ENCODE measurements around the gene NOL9.

Gene NOL9

DNA sequence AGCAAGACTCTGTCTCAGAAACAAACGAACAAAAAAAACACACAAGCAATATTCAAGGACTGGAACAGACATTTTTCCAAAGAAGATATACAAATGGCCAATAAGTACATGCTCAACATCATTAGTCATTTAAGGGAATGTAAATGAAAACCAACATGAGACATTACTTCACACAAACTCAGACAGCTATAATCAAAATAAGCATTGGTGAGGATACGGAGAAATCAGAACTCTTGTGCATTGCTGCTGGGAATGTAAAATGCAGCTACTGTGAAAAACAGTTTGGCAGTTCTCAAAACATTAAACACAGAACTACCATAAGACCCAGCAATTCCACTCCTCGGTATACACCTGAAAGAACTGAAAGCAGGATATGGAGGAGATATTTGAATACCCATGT, 15.4 kb downstream of the NOL9 start:
- TF ChIP-seq, protein P1, sequence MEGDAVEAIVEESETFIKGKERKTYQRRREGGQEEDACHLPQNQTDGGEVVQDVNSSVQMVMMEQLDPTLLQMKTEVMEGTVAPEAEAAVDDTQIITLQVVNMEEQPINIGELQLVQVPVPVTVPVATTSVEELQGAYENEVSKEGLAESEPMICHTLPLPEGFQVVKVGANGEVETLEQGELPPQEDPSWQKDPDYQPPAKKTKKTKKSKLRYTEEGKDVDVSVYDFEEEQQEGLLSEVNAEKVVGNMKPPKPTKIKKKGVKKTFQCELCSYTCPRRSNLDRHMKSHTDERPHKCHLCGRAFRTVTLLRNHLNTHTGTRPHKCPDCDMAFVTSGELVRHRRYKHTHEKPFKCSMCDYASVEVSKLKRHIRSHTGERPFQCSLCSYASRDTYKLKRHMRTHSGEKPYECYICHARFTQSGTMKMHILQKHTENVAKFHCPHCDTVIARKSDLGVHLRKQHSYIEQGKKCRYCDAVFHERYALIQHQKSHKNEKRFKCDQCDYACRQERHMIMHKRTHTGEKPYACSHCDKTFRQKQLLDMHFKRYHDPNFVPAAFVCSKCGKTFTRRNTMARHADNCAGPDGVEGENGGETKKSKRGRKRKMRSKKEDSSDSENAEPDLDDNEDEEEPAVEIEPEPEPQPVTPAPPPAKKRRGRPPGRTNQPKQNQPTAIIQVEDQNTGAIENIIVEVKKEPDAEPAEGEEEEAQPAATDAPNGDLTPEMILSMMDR (IDR thresholded peaks at IDR 0.05; ENCODE audit: unreplicated experiment in 3 of 3), result no peak
- H3K4me3 Mint-ChIP-seq, result no peak overlapping the region
- no peaks in the 10 kb centered on the region for H3K9me3 Mint-ChIP-seq
- H3K4me1 Mint-ChIP-seq, result no peaks in the 10 kb centered on the region
- no peak overlapping the region for H3K27ac Mint-ChIP-seq
- no peaks in the 10 kb centered on the region for H3K27me3 Mint-ChIP-seq (ENCODE audit: low read depth)
- peaks cover 39% of the 10 kb centered on the region for H3K36me3 Mint-ChIP-seq (ENCODE audit: low read depth)

DNA sequence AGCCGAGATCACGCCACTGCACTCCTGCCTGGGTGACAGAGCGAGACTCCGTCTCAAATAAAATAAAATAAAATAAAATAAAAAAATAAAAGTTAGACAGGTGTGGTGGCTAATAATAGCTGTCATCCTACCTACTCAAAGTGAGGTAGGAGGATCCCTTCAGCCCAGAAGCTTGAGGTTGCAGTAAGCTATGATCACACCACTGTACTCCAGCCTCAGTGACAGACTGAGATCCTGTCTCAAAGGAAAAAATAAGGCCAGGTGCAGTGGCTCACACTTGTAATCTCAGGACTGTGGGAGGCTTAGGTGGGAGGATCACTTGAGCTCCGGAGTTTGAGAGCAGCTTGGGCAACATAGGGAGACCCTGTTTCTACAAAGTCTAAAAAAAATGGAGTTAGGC, 18.0 kb downstream of the NOL9 start:
- Mint-ChIP-seq H3K27ac (no peak overlapping the region), H3K4me3 (no peak overlapping the region), H3K9me3 (no peaks in the 10 kb centered on the region), H3K4me1 (no peaks in the 10 kb centered on the region), H3K27me3 (ENCODE audit: low read depth) (no peaks in the 10 kb centered on the region), H3K36me3 (ENCODE audit: low read depth) (peaks cover 51% of the 10 kb centered on the region)
- TF ChIP-seq, protein P1 (IDR thresholded peaks at IDR 0.05; ENCODE audit: unreplicated experiment in 3 of 3), result no peak

DNA sequence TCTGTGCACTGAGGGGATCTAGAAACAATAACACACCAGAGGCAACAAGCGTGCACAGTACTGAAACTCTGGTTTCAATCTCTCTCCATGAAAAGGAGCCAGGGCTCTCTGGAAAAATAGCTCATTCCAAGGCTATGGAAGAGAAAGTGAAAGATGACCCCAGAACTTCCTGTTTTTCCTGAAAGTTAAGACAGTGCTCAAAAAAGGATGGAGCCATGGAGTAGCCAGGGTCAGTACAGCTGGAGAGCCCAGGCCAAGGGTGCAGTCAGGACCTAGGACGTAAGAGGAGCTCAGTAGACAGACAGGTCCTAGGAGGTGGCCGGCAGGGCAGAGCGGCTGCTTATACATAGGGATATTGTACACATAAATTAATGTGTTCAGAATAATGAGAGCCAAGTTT, 19.1 kb downstream of the NOL9 start:
- no peaks in the 10 kb centered on the region for H3K27me3 Mint-ChIP-seq (ENCODE audit: low read depth)
- H3K9me3 Mint-ChIP-seq, result no peaks in the 10 kb centered on the region
- H3K27ac Mint-ChIP-seq, result no peak overlapping the region
- TF ChIP-seq, protein P1 (IDR thresholded peaks at IDR 0.05; ENCODE audit: unreplicated experiment in 3 of 3), result no peak
- H3K4me1 Mint-ChIP-seq, result no peaks in the 10 kb centered on the region
- H3K36me3 Mint-ChIP-seq (ENCODE audit: low read depth), result peaks cover 59% of the 10 kb centered on the region
- no peak overlapping the region for H3K4me3 Mint-ChIP-seq

DNA sequence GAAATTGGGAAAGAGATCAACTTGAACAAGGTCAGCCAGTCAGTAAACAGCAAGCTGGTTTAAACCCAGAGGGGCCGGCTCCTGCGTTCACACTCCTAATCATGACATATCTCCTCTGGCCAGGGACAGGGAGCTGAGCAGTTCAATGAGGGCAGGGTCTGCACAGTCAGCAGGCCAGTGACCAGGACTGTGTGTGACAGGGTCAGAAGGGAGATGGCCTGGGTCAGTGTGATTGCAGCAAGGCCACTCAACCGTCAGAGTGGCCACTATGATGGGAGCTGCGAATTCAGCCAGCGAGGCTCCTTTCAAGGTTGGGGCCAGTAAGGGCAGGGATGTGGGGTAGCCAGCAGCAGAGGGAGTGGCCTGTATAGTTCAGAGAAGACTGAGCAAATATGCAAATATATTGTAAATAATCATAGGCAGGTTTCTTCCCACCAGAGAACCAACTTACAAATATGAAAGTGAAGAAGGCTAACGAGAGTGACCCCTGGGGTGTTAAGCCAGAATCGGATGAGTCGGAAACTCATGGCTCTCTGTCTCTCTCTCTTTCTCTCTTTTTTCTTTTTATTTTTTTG, 20.0 kb downstream of the NOL9 start:
- no peak overlapping the region for H3K27ac Mint-ChIP-seq
- H3K9me3 Mint-ChIP-seq, result no peaks in the 10 kb centered on the region
- H3K4me1 Mint-ChIP-seq, result no peaks in the 10 kb centered on the region
- H3K4me3 Mint-ChIP-seq, result no peak overlapping the region
- TF ChIP-seq, protein P1 (IDR thresholded peaks at IDR 0.05; ENCODE audit: unreplicated experiment in 3 of 3), result no peak
- H3K36me3 Mint-ChIP-seq (ENCODE audit: low read depth), result peaks cover 55% of the 10 kb centered on the region
- no peaks in the 10 kb centered on the region for H3K27me3 Mint-ChIP-seq (ENCODE audit: low read depth)

DNA sequence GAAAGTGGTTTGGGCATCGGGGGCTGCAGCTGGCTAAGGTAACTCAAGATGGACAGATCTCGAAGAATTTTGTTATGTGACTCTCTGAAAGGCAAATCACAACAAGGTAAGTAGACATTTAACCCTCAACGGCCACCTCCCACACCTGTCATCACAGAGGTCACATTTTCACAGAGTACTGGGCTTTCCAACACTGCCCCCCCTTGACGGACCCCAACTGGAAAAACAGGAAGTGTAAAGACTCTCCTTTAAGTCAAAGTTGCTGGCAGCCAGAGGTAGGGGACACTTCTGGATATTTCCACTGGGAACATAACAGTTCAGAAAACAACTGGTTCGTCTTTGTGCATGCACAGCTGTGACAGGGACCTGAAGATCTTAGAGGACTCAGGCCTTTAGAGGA, 22.3 kb downstream of the NOL9 start:
- Mint-ChIP-seq H3K27me3 (ENCODE audit: low read depth) (no peaks in the 10 kb centered on the region), H3K36me3 (ENCODE audit: low read depth) (peaks cover 60% of the 10 kb centered on the region), H3K9me3 (no peaks in the 10 kb centered on the region), H3K4me3 (no peak overlapping the region), H3K4me1 (no peaks in the 10 kb centered on the region), H3K27ac (no peak overlapping the region)
- TF ChIP-seq, protein P1 (IDR thresholded peaks at IDR 0.05; ENCODE audit: unreplicated experiment in 3 of 3), result no peak

DNA sequence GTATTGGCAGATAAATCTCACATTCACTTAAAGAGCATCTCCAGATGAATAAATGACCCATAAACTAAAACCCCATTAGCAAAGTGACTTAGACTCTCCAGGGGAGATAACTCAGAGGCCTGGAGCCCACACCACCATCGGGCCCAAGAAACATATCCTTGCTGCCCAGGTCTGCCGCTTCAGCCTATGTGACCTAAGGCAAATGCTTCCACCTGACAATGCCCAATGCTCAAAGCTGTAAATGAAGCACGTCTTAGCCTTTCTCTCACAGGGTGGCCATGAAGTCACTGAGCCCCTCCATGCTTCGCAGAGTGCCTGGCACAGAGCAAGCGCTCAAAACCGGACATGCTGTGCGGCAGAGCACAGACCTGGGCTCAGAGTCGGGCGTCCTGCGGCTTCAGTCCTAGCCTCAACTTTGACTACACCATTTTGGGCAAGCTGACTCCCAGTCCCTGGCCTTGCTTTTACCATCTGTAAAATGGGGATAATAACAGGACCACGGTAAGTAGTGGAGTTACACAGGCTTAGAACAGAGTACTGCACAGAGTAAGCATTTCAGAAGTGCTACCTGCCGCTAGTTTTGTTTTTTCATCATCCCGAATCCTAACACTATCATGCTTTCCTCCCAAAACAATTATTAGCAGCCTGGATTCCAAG, 23.7 kb downstream of the NOL9 start:
- H3K36me3 Mint-ChIP-seq (ENCODE audit: low read depth), result peaks cover 69% of the 10 kb centered on the region
- H3K4me1 Mint-ChIP-seq, result no peaks in the 10 kb centered on the region
- TF ChIP-seq, protein P1 (IDR thresholded peaks at IDR 0.05; ENCODE audit: unreplicated experiment in 3 of 3), result no peak

More for the DNA sequence above, 23.7 kb downstream of the NOL9 start:
- Mint-ChIP-seq H3K4me3 (no peak overlapping the region), H3K27me3 (ENCODE audit: low read depth) (no peaks in the 10 kb centered on the region), H3K9me3 (no peaks in the 10 kb centered on the region), H3K27ac (no peak overlapping the region)

Measured in nephron (organoid).